Panc1 (cell line): ENCODE measurements around the gene STAT4.

ENCODE experiments used
- CTCF ChIP-seq: fragments of 450-650 bp; IDR thresholded peaks from 2 replicates; pipeline ENCODE4 v1.5.1; 2017; ENCODE audit warnings: mild to moderate bottlenecking
- POLR2AphosphoS5 ChIP-seq: IDR thresholded peaks from 2 replicates; pipeline ENCODE4 v1.6.1; 2012; ENCODE audit warnings: mild to moderate bottlenecking, low read depth, low read length, moderate library complexity
- SIN3A ChIP-seq: IDR thresholded peaks from 2 replicates; pipeline ENCODE4 v1.6.1; 2012; ENCODE audit warnings: low read depth, mild to moderate bottlenecking, low read length, moderate library complexity, borderline replicate concordance; ENCODE audit not compliant: insufficient read depth
- TF ChIP-seq, protein P1 (sequence below), 2 experiments: IDR thresholded peaks; 2 replicates each; pipeline ENCODE4 v1.6.1; 2011 to 2012; ENCODE audit warnings: low read depth in 2 of 2, control low read depth in 1 of 2, low read length in 1 of 2, mild to moderate bottlenecking in 1 of 2, moderate library complexity in 1 of 2; ENCODE audit not compliant: insufficient read depth in 1 of 2

DNA sequence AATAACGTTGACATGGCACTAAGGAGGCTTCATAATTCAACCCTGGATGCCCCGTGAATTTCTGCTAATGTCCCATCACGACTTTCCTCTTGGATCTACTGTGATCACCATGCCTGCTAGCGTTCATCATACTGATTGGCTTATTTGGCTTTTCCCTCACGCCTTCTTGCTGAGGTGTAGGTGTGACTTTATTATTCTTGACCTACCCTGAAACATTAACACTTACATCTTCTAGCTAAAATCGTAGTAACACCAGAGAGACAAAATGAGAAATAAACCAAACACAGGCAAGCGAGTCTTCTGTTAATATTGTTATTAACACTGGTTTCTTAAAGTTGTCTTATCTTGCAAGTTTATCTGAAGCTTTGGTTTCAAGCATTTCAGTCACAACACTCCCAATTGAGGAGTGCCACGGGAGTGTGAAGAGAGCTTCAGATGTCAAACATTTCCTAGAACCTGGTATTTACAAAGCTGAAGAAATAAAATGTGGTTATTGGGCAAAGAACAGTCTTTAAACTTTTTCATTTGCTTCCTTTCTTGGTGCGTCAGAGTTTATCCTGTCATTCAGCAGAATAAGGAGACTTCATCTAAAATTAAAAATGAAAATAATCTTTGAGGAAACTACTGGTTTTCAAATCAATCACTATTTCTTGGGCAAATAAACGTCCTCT is 121.4 kb downstream of the STAT4 start:
- TF ChIP-seq CTCF (no peak), SIN3A (no peak), POLR2AphosphoS5 (no peak)
- TF ChIP-seq, protein P1, sequence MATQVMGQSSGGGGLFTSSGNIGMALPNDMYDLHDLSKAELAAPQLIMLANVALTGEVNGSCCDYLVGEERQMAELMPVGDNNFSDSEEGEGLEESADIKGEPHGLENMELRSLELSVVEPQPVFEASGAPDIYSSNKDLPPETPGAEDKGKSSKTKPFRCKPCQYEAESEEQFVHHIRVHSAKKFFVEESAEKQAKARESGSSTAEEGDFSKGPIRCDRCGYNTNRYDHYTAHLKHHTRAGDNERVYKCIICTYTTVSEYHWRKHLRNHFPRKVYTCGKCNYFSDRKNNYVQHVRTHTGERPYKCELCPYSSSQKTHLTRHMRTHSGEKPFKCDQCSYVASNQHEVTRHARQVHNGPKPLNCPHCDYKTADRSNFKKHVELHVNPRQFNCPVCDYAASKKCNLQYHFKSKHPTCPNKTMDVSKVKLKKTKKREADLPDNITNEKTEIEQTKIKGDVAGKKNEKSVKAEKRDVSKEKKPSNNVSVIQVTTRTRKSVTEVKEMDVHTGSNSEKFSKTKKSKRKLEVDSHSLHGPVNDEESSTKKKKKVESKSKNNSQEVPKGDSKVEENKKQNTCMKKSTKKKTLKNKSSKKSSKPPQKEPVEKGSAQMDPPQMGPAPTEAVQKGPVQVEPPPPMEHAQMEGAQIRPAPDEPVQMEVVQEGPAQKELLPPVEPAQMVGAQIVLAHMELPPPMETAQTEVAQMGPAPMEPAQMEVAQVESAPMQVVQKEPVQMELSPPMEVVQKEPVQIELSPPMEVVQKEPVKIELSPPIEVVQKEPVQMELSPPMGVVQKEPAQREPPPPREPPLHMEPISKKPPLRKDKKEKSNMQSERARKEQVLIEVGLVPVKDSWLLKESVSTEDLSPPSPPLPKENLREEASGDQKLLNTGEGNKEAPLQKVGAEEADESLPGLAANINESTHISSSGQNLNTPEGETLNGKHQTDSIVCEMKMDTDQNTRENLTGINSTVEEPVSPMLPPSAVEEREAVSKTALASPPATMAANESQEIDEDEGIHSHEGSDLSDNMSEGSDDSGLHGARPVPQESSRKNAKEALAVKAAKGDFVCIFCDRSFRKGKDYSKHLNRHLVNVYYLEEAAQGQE (IDR thresholded peaks at IDR 0.05; ENCODE audit: insufficient read depth in 1 of 2, low read depth in 2 of 2, low read length in 1 of 2) = no peak
